HL-60/S4 treated with retinoic acid at 250 ng/mL for 4 days and 3 days (cell line): Measurements from ENCODE around the gene TMEM94.
"Not testable (repeated sequence)": the region's sequence is repeated elsewhere in the genome, so short reads cannot be mapped to it uniquely, and the experiment has no call there.

ENCODE experiments used
- in situ Hi-C: fragments of 300-500 bp; cut with MboI; formaldehyde crosslinking; loops from 2 replicates; pipeline ENCODE4 v1.7.0; 2022; ENCODE audit warnings: low sequenced_read_pairs

Gene TMEM94

DNA sequence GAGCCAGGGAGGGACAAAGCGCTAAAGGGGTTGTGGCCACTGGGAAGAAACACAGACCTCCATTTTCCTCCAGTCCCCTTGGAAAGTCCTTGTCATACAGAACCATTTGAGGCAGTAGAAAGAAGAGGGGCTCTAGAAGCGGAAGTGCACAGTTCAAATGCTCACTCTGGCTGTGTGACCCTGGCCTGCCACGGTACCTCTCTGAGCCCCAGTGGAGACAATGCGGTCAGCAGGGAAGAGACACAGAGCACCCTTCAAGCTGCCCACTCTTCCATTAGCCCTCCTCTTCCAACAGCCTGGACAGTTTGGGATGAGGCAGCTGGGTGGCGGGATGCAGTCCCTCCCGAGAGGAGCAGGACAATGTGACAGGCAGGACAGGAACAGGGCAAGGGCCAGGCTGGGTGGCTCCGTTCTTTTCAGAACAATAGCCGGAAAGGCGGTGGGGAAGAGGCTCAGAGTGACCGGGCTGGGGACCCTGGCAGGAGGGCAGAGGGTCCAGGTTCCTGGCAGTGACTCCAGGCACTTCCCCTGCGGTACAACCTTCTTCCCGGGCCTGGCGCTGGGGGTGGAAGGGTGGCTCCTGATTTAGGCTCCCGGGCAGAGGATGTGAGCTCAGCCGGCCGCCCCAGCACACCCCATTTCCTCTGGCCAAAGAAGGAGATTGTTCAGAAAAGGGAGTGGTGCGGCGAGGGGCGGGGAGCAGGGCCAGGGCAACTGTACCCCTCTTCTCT is 53.3 kb downstream of the TMEM94 start:
- in situ Hi-C loops, result no loop called here

DNA sequence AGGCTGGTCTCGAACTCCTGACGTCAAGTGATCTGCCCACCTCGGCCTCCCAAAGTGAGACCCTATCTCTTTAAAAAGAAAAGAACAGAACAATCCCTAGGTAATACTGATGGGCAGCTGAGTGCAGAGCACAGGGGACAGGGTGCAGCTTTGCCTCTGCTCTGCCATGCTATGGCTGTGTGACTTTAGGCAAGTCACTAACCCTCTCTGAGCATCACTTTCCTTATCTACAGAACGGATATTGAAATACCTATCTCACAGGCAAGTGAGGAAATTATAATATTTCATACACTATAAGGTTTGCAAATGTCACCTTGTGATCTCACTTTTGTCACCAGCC is 54.8 kb downstream of the TMEM94 start:
- in situ Hi-C loops, result no loop called here

DNA sequence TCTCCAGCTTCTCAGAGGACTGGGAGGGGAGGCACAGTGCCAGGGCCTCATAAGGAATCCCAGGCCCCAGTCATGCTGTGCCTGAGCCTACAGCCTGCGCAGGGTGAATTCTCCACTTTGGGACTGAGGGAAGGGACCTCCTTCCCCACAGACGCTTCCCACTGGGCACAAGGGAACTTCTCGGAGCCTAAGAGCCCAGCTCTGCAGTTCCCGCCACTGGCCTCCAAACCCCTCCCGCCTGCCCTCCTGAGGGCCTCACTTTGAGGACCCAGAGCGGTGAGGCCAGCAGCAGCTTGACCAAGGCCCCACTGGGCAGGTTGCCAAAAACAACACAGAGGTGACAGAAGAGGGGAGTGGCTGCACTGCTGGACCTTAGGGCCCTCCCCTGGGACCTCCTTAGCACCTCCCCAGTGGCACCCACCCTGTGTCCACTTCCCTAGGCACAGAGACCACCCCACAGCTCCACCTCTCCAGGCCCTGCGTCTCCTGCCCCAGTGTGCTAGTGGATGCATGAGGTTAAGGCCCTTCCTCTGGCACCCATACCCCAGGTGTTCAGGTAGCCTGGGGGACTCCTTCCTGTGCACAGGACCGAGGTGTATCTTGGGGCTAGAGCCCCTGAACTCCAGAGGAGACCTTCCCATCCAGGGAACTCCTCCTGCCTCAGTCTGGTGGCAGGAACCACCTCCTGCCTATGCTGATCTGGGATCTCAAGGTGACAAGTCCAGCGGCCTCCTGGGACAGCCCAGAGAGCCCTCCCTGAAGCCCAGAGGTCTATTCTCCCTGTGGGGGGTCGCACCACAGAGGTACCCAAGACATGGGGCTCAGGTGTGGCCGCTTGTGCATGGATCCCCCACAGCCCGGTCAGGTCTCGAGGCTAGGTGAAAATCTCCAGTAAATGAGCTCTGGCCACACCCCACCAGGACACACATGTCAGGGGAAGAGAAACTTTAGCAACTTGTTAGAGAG is 55.5 kb downstream of the TMEM94 start:
- in situ Hi-C loops, result no loop called here

DNA sequence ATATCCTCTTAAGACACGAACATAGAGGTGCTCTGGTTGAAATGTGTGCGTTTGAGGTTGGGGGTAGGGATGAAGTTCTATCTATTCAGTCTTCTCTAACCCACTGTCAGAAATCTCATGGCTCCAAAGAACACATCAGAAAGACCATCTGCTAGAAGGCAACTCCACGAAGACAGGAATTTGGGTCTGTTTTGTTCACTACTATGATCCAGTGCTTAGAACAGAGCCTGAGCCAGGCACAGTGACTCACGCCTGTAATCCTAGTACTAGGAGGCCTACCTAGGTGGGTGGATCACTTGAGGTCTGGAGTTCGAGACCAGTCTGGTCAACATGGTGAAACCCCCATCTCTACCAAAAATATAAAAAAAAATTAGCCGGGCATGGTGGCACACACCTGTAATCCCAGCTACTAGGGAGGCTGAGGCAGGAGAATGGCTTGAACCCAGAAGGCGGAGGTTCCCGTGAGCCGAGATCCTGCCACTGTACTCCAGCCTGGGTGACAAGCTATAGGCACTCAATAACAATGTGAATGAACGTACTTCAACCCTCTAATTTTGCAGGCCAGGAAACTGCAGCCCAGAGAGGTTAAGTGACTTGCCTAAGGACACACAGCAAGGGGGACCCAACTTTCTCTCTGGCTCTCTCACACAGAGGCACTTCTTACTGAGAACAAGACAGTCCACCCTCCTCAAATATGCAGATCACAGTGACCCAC is 56.6 kb downstream of the TMEM94 start:
- in situ Hi-C loops, result no loop called here

DNA sequence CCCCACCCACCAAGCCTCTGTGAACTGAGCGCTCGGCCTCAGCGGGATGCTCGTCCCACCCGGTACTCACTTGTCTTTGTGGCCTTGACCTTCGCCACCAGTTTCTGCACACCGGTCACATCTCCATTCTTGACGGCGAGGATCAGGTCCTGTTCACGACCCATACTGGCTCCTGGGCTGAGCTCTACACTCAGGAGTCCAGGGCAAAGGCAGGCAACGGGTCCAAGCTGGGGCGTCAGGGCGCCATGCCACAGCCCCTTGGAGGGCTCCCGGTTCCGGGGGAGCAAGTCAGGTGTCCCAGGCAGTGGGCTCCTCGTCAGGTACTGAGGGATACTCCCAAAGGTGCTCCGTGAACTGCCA is 57.2 kb downstream of the TMEM94 start:
- in situ Hi-C loops, result no loop called here

DNA sequence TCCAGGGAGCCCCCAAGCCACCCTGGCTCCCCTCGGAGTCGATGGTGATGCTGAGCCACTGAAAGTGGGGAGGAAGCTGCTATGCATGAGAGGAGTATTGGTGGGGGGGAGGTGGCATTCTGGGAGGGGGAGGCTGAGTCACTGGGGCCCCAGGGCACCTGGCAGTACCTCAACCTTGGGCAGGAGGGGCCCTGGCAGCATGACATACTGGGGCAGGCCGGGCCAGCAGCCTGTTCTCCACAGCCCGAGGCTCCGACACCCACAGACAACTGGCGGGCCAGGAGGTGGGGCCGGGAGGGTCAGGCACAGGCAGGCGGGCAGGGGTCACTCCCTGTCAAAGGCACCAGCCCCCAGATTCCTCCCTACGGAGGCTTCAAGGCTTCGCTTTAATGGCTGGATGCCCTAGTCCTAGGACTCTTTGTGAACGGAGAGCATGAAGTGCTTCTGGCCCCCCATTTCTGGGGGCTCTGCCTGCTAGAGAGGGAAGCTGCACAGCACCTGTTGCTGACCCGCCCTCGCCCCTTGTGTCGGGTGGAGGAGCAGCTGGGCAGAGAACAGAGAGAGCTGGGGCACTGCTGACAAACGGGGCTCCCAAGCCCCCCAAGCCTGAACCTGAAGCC is 58.0 kb downstream of the TMEM94 start:
- in situ Hi-C loops, result no loop called here

DNA sequence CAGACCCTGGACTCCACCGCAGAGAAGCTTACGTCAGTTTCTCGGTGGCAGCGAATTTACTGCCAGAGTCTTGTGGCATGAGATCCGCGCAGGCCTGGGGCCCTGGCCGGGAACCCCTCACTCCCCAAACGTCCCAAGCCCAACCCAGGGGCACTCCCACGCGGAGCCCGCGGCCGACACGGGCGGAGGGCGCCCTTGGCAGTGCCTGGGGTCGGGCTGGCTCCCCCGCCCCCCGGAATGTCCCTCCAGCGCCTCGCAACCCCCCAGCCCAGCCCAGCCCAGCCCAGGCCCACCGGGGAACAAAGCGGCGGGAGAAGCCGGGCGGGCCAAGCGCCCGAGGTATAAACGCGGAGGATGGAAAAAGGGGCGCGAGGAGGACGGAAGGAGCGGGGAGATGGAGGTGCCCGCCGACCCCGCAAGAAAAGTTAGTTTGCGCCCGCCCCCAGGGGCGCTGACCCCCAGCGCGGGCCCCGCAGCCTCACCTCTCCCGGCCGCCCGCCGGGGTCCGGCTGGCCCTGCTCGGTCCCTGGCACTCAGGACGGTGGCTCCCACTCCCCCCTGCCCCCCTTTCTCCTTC is 58.6 kb downstream of the TMEM94 start:
- in situ Hi-C loops, result no loop called here

DNA sequence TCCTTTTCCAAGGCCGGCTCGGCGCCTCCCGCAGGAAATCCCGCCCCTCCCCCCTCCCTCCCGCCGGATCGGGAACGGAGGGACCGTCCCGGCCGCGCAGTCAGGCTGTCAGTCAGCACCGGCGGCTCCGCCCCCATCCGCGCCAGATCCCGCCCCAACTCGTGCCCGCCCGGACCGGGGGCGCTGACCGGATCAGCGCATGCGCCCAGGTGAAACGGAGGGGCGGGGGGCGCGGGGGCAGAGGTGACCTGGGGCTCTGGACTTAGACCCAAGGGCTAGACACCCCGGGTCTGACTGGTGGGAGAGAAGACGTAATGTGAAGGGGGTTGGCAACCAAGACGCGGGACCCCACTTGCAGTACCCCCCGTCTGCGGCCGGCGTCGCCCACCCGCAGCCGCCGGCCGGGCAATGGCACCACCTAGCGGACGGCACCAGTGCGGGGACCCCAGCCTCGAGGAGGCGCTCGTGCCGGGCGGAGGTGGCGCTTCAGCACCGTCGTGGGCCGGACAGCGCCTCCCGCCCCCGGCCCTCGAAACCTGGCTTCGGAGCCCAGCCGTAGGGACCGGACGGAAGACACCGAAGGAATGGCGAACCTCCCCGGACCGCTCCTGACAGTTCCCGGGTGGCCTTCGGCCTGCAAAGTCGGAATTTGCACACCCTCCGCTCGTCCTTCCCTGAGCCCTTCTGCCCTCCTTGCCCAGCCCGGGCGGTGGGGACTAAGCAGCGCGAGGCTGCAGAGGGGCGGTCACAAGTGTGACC is 59.2 kb downstream of the TMEM94 start, which contains the start of gene CASKIN2:
Gene CASKIN2, minus strand, starts transcription at position 42 of the 759 bp plus-strand sequence. CDS start 1,733 bp downstream, outside the sequence.
- in situ Hi-C loops, result no loop called here

DNA sequence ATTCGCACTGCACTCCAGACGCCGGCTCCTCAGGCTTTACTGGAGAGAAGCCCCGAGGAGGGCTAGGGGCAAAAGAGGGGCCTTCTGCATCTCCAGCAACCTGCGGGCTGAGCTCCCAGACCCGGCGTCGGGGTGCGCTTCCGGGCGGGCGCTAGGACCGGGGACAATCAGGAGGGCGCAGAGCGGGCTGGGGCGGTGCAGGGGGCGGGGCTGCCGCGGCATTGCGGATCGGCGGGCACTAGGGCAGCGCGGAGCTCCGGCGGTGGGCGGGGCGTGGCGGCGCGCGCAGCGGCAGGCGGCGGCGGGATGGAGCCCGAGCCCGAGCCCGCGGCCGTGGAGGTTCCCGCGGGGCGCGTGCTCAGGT is 59.8 kb downstream of the TMEM94 start, which contains the start of gene TSEN54:
Gene TSEN54, plus strand, starts transcription at position 274 of the 364 bp plus-strand sequence. Its CDS starts 33 bp downstream, at position 307.
- in situ Hi-C loops, result no loop called here

DNA sequence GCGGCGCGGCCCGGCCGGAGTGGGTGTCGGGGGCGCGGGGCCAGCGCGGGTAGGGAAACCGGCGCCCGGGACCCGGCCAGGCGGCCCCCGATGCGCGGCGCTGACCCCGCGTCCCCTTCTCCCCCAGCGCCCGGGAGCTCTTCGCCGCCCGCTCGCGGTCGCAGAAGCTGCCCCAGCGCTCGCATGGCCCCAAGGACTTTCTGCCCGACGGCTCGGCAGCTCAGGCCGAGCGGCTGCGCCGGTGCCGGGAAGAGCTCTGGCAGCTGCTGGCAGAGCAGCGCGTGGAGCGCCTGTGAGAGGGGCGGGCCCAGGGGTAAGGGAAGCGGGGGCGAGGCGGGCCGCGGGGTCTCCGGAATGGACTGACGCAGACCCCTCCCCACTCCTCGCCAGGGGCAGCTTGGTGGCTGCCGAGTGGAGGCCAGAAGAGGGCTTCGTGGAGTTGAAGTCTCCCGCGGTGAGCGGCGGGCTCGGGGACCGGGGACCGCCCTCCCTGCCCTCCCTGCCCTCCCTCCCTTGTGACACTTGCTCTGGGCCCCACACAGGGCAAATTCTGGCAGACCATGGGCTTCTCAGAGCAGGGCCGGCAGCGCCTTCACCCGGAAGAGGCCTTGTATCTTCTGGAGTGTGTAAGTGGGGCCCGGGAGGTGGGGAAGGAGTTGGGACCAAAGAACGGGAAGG is 60.3 kb downstream of the TMEM94 start:
- in situ Hi-C loops, result no loop called here

DNA sequence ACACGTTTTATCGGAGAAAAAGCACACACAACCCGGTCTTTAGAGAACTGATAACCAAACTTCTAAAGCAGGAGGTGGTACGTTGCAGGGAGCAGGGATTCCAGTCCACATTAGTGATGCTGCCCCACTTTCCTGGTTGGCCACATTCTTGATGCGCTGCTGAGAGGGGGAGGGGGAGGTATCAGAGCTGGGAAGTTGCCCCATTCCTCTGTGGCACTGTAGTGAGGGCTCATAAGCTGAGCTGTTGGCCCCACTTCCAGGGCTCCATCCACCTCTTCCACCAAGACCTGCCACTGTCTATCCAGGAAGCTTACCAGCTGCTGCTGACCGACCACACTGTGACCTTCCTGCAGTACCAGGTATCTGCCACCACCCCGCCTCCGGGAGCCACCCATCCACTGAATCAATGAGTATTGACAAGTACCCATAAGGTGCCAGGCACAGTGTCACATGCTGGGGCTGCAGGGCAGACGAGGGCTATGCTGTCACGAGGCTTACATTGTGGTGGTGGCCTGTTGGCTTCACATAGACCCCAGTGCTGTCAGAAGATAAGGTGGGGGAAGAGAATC is 60.9 kb downstream of the TMEM94 start:
- in situ Hi-C loops, result no loop called here

DNA sequence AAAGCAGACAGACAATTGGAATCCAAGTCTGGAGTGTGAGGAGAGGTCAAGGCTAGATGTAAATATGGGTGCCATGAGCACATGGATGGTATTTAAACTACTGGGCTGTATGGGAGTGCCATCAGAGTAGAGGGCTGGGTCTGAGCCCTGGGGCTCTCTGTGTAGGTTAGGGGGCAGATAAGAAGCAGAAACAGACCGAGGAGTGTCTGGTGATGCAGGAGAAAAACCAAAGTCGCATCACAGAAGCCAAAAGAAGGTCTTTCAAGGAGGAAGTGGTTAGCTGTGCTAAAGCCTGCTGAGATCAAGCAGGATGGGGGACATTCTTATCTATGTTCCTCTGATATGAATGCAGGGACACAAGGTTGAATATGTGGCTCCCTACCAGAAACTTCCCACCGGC is 61.8 kb downstream of the TMEM94 start:
- in situ Hi-C loops, result no loop called here

DNA sequence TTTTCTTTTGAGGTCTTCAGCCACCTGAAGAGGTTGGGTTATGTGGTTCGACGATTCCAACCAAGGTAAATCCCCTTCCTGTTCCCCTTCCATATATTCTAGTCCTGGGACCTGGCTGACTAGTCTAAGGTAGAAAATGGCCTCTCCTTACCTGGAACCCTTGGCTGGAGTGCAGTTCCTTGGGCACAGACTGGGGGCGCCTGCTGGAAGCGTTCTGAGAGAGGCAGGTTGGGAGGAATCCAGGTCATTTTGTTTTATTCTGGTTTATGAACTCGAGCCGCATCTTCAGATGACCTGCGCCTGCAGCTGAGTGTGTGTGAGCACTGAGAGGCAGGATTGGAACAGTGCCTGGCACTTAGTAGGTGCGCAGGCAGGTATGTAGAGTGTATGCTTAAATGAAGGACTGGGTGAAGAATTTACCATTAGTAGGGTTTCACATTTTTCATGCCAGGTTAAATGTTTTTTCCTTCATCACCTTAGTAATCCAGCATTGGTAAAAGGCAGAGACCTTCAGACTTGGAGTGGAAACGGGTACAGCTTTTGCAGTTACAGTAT is 62.6 kb downstream of the TMEM94 start:
- in situ Hi-C loops, result no loop called here

DNA sequence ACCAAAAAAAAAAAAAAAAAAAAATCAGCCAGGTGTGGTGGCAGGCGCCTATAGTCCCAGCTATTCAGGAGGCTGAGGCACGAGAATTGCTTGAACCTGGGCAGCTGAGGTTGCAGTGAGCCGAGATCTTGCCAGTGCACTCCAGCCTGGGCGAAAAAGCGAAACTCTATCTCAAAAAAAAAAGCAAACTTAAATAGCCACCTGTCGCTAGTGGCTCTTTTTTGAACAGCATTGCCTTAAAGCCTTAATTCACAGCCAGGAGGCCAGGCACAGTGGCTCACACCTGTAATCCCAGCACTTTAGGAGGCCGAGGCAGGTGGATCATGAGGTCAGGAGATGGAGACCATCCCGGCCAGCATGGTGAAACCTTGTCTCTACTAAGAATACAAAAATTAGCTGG is 64.0 kb downstream of the TMEM94 start:
- in situ Hi-C loops, result not testable (repeated sequence)

DNA sequence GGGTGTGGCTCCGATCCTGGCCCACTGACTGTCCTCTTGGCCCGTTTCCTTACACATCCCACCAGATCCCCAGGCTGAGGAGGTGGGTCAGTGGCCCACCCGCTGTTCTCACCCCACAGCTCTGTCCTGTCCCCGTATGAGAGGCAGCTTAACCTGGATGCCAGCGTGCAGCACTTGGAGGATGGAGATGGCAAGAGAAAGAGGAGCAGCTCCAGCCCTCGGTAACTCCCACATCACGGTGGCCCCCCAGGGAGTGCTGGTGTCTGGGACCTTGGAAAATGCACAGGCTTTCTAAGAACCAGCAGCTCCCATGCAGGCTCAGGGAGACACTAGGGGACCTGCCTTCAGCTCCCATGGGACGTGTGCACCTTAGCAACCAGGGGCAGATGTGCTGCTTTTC is 64.9 kb downstream of the TMEM94 start:
- in situ Hi-C loops, result no loop called here

DNA sequence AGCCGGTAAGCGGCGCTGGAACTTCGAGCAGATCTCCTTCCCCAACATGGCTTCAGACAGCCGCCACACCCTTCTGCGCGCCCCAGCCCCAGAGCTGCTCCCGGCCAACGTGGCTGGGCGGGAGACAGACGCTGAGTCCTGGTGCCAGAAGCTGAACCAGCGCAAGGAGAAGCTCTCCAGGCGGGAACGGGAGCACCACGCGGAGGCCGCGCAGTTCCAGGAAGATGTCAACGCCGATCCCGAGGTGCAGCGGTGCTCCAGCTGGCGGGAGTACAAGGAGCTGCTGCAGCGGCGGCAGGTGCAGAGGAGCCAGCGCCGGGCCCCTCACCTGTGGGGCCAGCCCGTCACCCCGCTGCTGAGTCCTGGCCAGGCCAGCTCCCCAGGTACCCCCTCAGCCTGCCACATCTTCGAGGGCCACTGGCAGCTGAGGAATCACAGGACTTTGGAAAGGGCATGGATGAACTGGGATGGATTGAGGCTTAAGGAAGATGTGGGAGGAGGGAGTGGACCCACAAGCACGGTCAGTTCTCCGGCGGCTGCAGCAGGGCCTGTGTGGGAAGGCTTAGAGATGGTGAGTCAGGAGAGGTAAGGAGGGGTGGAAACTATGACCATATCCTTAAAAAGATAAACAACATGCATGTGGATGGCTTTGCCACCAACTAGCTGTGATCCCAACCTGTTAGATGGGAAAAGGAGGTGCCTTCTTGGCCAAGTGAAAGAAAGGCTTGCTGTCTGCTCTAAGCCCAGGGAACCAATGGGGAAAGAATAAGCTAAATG is 65.7 kb downstream of the TMEM94 start:
- in situ Hi-C loops, result no loop called here

DNA sequence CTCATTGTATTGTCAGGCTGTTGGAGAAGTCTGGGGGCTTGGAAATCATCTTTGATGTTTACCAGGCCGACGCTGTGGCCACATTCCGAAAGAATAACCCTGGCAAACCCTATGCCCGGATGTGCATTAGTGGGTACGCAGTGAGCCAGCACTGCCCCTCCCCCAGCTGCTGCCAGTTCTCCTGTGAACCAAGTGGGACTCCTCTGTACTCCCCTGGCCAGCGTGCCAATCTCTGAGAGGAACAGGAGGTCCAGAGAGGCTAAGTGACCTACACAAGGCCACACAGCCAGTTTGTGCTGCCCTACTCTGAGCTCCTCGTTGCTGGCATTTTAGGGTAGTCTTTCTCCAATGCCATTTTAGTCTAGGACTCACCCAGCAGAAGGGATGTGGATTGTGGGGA is 67.2 kb downstream of the TMEM94 start:
- in situ Hi-C loops, result no loop called here
